Measurements from ENCODE around the gene BAZ1A.

DNA sequence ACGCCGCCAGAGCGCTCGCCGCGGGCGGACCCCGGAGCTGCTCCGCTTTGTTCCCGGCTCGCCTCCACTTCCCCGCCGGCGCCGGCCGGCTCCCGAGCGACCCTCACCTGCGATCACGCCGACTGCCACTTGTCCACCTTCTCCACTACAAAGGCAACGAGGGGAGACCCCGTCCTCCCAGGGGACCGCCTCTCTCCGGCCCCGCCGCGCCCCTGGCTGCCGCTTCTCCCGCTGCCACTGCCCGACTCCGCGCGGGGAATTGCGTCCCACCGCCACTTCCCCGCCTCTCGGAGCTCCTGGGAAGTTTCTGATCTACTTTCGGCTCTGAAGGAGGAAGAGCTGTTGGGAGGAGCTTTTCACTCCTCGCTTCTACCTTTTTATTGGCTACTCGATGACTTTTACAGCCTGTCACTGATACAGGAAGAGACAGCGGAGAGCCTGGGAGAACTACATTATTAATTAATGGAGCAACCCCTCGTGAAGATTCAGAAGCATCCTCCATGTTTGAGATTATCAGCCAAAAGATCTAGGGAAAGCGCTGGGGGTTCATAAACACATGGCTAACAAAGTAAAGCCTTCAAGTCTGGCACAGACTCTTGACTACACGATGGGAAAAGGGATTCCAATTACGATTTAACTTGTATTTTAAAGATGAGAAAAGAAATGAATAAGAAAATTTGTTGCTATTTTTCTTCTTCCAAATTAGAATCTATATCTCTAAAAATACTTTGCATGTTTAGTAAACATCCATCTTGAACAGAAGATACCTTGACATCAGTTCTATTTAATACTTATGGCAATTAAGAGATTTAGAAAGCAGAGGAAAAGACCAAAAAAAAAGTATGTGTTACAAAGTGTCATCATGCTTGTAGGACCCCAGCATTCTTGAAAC is at the start of gene BAZ1A:
- TF ChIP-seq, protein P1, sequence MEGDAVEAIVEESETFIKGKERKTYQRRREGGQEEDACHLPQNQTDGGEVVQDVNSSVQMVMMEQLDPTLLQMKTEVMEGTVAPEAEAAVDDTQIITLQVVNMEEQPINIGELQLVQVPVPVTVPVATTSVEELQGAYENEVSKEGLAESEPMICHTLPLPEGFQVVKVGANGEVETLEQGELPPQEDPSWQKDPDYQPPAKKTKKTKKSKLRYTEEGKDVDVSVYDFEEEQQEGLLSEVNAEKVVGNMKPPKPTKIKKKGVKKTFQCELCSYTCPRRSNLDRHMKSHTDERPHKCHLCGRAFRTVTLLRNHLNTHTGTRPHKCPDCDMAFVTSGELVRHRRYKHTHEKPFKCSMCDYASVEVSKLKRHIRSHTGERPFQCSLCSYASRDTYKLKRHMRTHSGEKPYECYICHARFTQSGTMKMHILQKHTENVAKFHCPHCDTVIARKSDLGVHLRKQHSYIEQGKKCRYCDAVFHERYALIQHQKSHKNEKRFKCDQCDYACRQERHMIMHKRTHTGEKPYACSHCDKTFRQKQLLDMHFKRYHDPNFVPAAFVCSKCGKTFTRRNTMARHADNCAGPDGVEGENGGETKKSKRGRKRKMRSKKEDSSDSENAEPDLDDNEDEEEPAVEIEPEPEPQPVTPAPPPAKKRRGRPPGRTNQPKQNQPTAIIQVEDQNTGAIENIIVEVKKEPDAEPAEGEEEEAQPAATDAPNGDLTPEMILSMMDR (IDR thresholded peaks at IDR 0.05): no peak
- no peak for TF ChIP-seq EZH2 (IDR thresholded peaks at IDR 0.05; ENCODE audit: borderline replicate concordance, insufficient read depth, low read depth, low read length, poor library complexity, severe bottlenecking)
